Endothelial cell of umbilical vein (primary cell): Measurements from ENCODE around the gene JAKMIP1. TPM values are rescaled to one million over a fixed set of nuclear protein-coding genes. Genes with fewer than 3 reads are reported as not detected.

Source experiments
- BruUV-seq: library from RNA; stranded (reverse); fragments of 400-500 nt; replicated peaks from 2 replicates; lab custom pipeline; 2021; lab: Mats Ljungman, UMichigan
- CTCF ChIA-PET: fragments of 300-600, 350-600 bp; sonication (Branson Sonifier 250); formaldehyde crosslinking; loops from one replicate; lab custom pipeline; 2021; ENCODE audit warnings: antibody characterized with exemption, inconsistent platforms; lab: Charles Lee
- POLR2A ChIA-PET: fragments of 300-600, 350-600 bp; sonication (Branson Sonifier 250); formaldehyde crosslinking; loops from one replicate; lab custom pipeline; 2021; ENCODE audit warnings: antibody characterized with exemption, inconsistent platforms; lab: Charles Lee
- DNase-seq: peaks from one replicate; pipeline ENCODE4 v3.0.0-alpha.2; 2011; ENCODE audit warnings: low read depth, low spot score
- FAIRE-seq: peaks from 2 replicates; lab custom pipeline; 2011; peaks lifted over from hg19 to GRCh38; lab: Jason Lieb, UNC
- H2AFZ ChIP-seq: 2 replicates; pipeline ENCODE4 v1.6.0; 2012; ENCODE audit warnings: low read depth, low read length, control low read depth, inconsistent platforms
- H3K27ac ChIP-seq: 2 replicates; pipeline ENCODE4 v1.5.1; 2011; ENCODE audit warnings: low read depth, mild to moderate bottlenecking, control low read depth, low read length, moderate library complexity; ENCODE audit not compliant: insufficient read depth
- H3K27me3 ChIP-seq, 2 experiments: 2 replicates each; pipeline versions ENCODE4 v1.6.0 to v1.6.1; 2011; ENCODE audit warnings: low read length in 2 of 2, mixed read lengths in 1 of 2; ENCODE audit not compliant: control insufficient read depth in 2 of 2, insufficient read depth in 2 of 2
- H3K36me3 ChIP-seq, 2 experiments: 2 replicates in 1 of 2; 3 replicates in 1 of 2; pipeline ENCODE4 v1.5.1; 2011; ENCODE audit warnings: low read length in 2 of 2, mild to moderate bottlenecking in 1 of 2, moderate library complexity in 1 of 2; ENCODE audit not compliant: control insufficient read depth in 2 of 2, insufficient read depth in 2 of 2; ENCODE audit errors: extremely low read depth in 1 of 2
- H3K4me1 ChIP-seq: 3 replicates; pipeline ENCODE4 v1.5.1; 2011; ENCODE audit warnings: mild to moderate bottlenecking, low read length; ENCODE audit not compliant: control insufficient read depth, insufficient read depth; ENCODE audit errors: extremely low read depth
- H3K4me2 ChIP-seq: 2 replicates; pipeline ENCODE4 v1.6.1; 2011; ENCODE audit warnings: low read length, control low read depth, mixed read lengths; ENCODE audit not compliant: insufficient read depth
- H3K4me3 ChIP-seq, 3 experiments: fragments of 200-600 bp in 1 of 3; sonication (generic), shearing (Covaris generic) in 1 of 3; replicated peaks in 1 of 3; 2 replicates each; pipeline ENCODE4 v1.5.1; 2011 to 2016; ENCODE audit warnings: control low read depth in 3 of 3, low read length in 3 of 3, mild to moderate bottlenecking in 2 of 3, inconsistent platforms in 1 of 3, low read depth in 1 of 3, moderate library complexity in 1 of 3; ENCODE audit not compliant: insufficient read depth in 1 of 3
- H3K79me2 ChIP-seq: 2 replicates; pipeline ENCODE4 v1.6.0; 2012; ENCODE audit warnings: low read length, inconsistent platforms; ENCODE audit not compliant: control insufficient read depth, insufficient read depth
- H3K9ac ChIP-seq: replicated peaks from 2 replicates; pipeline ENCODE3; 2011; ENCODE audit warnings: low read length, control low read depth; ENCODE audit not compliant: insufficient read depth; ENCODE audit errors: extremely low read depth
- H3K9me1 ChIP-seq: replicated peaks from 3 replicates; pipeline ENCODE4 v1.6.0; 2011; ENCODE audit warnings: mild to moderate bottlenecking, low read length; ENCODE audit not compliant: control insufficient read depth, insufficient read depth; ENCODE audit errors: extremely low read depth
- H3K9me3 ChIP-seq: replicated peaks from 2 replicates; pipeline ENCODE4 v1.5.1; 2012; ENCODE audit warnings: low read length, inconsistent platforms; ENCODE audit not compliant: control insufficient read depth, insufficient read depth
- H4K20me1 ChIP-seq: replicated peaks from 2 replicates; pipeline ENCODE3; 2011; ENCODE audit warnings: mild to moderate bottlenecking, low read length; ENCODE audit not compliant: control insufficient read depth, insufficient read depth; ENCODE audit errors: extremely low read depth
- CTCF ChIP-seq, 2 donors: IDR thresholded peaks; 1 replicate in 1 of 2; 2 replicates in 1 of 2; pipeline ENCODE4 v1.5.1; 2011; ENCODE audit warnings: low read length in 2 of 2, mild to moderate bottlenecking in 2 of 2, moderate library complexity in 2 of 2, control low read depth in 1 of 2, inconsistent platforms in 1 of 2, low read depth in 1 of 2; ENCODE audit not compliant: insufficient read depth in 1 of 2; ENCODE audit errors: extremely low read depth in 1 of 2
- EZH2 ChIP-seq: IDR thresholded peaks from 2 replicates; pipeline ENCODE4 v1.6.1; 2012; ENCODE audit warnings: borderline replicate concordance, low read depth, mild to moderate bottlenecking, moderate library complexity, low read length, inconsistent platforms; ENCODE audit not compliant: severe bottlenecking
- FOS ChIP-seq: IDR thresholded peaks from 2 replicates; pipeline ENCODE4 v1.6.1; 2011; ENCODE audit warnings: mild to moderate bottlenecking, low read length, moderate library complexity, borderline replicate concordance; ENCODE audit not compliant: insufficient read depth
- GATA2 ChIP-seq: IDR thresholded peaks from 2 replicates; pipeline ENCODE4 v1.7.0; 2011; ENCODE audit warnings: low read depth, mild to moderate bottlenecking, moderate library complexity, mixed read lengths, low read length; ENCODE audit not compliant: insufficient read length, insufficient read depth
- JUN ChIP-seq: IDR thresholded peaks from 2 replicates; pipeline ENCODE4 v1.6.1; 2011; ENCODE audit warnings: borderline replicate concordance, low read depth; ENCODE audit not compliant: insufficient read length, insufficient read depth
- MAX ChIP-seq: IDR thresholded peaks from 2 replicates; pipeline ENCODE4 v1.6.1; 2011; ENCODE audit not compliant: insufficient read depth, insufficient read length
- MYC ChIP-seq: IDR thresholded peaks from one replicate; pipeline ENCODE4 v1.6.1; 2011; ENCODE audit warnings: mild to moderate bottlenecking, low read depth, low read length
- POLR2A ChIP-seq: IDR thresholded peaks from 2 replicates; pipeline ENCODE4 v1.6.1; 2012; ENCODE audit warnings: low read depth, mild to moderate bottlenecking, control low read depth, low read length
- POLR2AphosphoS5 ChIP-seq: IDR thresholded peaks from 2 replicates; pipeline ENCODE4 v1.6.1; 2012; ENCODE audit warnings: low read depth, mild to moderate bottlenecking, control low read depth, low read length, moderate library complexity; ENCODE audit not compliant: insufficient read depth
- dilution Hi-C: fragments of 300-500 bp; cut with MboI; formaldehyde crosslinking; loops from one replicate; pipeline ENCODE4 v1.15.0; 2019; ENCODE audit warnings: low sequenced_read_pairs; ENCODE audit not compliant: extremely low pct_ligation_motif_present
- intact Hi-C: fragments of 100-400 bp; cut with micrococcal nuclease; formaldehyde crosslinking; loops from one replicate; pipeline ENCODE4 v1.10.0; 2022
- polyA plus RNA-seq, 4 experiments: library from polyadenylated mRNA; depleted of rRNA in 3 of 4; stranded (reverse) in 3 of 4; unstranded in 1 of 4; fragments of >200 nt; gene quantifications; 2 replicates each; pipeline versions ENCODE4 v1.2.1 to v1.2.3, GENCODE V29; 2011 to 2012; ENCODE audit warnings: missing spikeins in 1 of 4
- total RNA-seq: library from RNA; stranded (reverse); gene quantifications from 2 replicates; pipeline ENCODE4 v1.2.3, GENCODE V29; 2021

The JAKMIP1 gene
- total and polyA plus RNA-seq, 2 donors (not counting 3 experiments of a cell fraction or from before 2014, with no cell fraction given), result not detected

GRCh38 chr4:6196324-6196723, 4.0 kb downstream of the JAKMIP1 start:
- Histone ChIP-seq H3K9me1 (no peaks in the 10 kb centered on the region), H3K4me1 (peaks cover 3% of the 10 kb centered on the region), H3K27me3 (peaks cover 14 to 25% of the 10 kb centered on the region in 2 experiments), H2AFZ (no peak overlapping the region), H3K27ac (no peak overlapping the region), H3K4me3 (no peak overlapping the region), H3K36me3 (no peaks in the 10 kb centered on the region), H3K9me3 (no peaks in the 10 kb centered on the region), H4K20me1 (no peaks in the 10 kb centered on the region), H3K4me2 (no peak overlapping the region), H3K9ac (no peak overlapping the region), H3K79me2 (no peaks in the 10 kb centered on the region)
- CTCF ChIA-PET, result no interaction called here
- TF ChIP-seq GATA2, result no peak
- TF ChIP-seq POLR2A, result no peak
- TF ChIP-seq JUN, result no peak
- TF ChIP-seq POLR2AphosphoS5, result no peak
- no peak for TF ChIP-seq MYC
- TF ChIP-seq FOS, result no peak
- no peak for TF ChIP-seq CTCF (IDR thresholded peaks at IDR 0.05; ENCODE audit: extremely low read depth in 1 of 2, insufficient read depth in 1 of 2, low read depth in 1 of 2, low read length in 2 of 2)
- TF ChIP-seq MAX, result no peak
- TF ChIP-seq EZH2, result no peak
- FAIRE-seq, result no peak
- POLR2A ChIA-PET, result no interaction called here
- no TSS peak for BruUV-seq
- dilution Hi-C loops (no loop called here), intact Hi-C loops (no loop called here)
- DNase-seq, result no peak
